ENCODE measurements around the gene BBS10. TPM values are rescaled to one million over a fixed set of nuclear protein-coding genes. Genes with fewer than 3 reads are reported as not detected.

BBS10 gene
- total RNA-seq, 2 experiments from 2014 or later = 4.4 to 5.0 TPM

GRCh38 chr12:76318773-76319594 is 29.2 kb downstream of the BBS10 start:
- Mint-ChIP-seq H3K9me3 (no peaks in the 10 kb centered on the region), H3K4me1 (no peaks in the 10 kb centered on the region), H3K27me3 (peaks cover 11% of the 10 kb centered on the region), H3K36me3 (ENCODE audit: low read depth) (no peaks in the 10 kb centered on the region), H3K27ac (no peak overlapping the region), H3K4me3 (no peak overlapping the region)
- ChIA-PET CTCF (no interaction called here), POLR2A (no interaction called here)
- DNase-seq = no peak

DNA sequence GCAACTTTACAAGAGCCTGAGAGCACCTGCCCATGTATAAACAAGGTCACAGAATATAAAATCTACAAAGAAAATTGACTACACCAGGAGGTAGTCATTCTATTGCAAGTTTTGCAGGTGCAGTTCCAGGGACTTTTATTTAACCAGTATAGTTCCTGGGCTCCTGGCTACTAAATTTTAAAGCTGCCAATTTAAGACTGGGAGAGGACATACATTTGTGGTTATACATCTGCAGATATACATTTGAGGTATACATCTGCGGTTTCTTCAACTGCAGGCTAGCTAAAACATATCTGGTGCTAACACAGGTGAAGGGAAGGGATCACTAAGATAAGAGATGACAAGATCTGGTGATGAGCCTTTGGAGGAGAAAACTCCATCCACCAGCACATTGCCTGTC is 30.2 kb downstream of the BBS10 start:
- CTCF ChIA-PET = no interaction called here
- Mint-ChIP-seq H3K4me1 (no peaks in the 10 kb centered on the region), H3K9me3 (no peaks in the 10 kb centered on the region), H3K4me3 (no peak overlapping the region), H3K36me3 (ENCODE audit: low read depth) (no peaks in the 10 kb centered on the region), H3K27me3 (peaks cover 11% of the 10 kb centered on the region), H3K27ac (no peak overlapping the region)
- POLR2A ChIA-PET = no interaction called here
- no peak for DNase-seq

DNA sequence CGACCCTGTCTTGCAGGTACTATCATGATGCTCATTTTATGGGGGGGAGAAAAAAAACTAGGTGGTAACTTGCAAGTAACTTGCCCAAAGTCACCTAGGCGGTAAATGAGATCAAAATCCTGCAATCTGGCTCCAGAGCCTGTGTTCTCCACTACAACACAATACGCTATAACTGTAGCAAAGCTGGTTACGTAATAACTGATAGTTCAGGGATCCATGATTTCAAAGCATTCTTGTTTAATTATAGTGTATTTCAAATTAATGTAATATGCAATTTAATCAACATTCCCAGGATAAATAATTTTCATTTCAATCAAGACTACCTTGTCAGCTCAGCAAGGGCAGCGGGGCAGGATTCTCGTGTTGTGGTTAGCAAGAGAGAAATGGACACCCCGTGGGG is 31.7 kb downstream of the BBS10 start:
- ChIA-PET POLR2A (no interaction called here), CTCF (no interaction called here)
- Mint-ChIP-seq H3K4me1 (no peaks in the 10 kb centered on the region), H3K27me3 (peaks cover 9% of the 10 kb centered on the region), H3K9me3 (no peaks in the 10 kb centered on the region), H3K36me3 (ENCODE audit: low read depth) (no peaks in the 10 kb centered on the region), H3K4me3 (no peak overlapping the region), H3K27ac (no peak overlapping the region)
- no peak for DNase-seq

- Mint-ChIP-seq H3K4me3 (no peak overlapping the region), H3K9me3 (no peaks in the 10 kb centered on the region), H3K27ac (no peak overlapping the region), H3K27me3 (peaks cover 9% of the 10 kb centered on the region), H3K36me3 (ENCODE audit: low read depth) (no peaks in the 10 kb centered on the region), H3K4me1 (no peaks in the 10 kb centered on the region)
- CTCF ChIA-PET = no interaction called here
- POLR2A ChIA-PET = no interaction called here
- no peak for DNase-seq
Measured at GRCh38 chr12:76313299-76313698, 34.9 kb downstream of the BBS10 start.

- no peaks in the 10 kb centered on the region for H3K36me3 Mint-ChIP-seq (ENCODE audit: low read depth)
- H3K27ac Mint-ChIP-seq = no peak overlapping the region
- H3K4me1 Mint-ChIP-seq = no peaks in the 10 kb centered on the region
- H3K4me3 Mint-ChIP-seq = no peak overlapping the region
- DNase-seq = no peak
- ChIA-PET POLR2A (no interaction called here), CTCF (no interaction called here)
- H3K9me3 Mint-ChIP-seq = no peaks in the 10 kb centered on the region
- peaks cover 6% of the 10 kb centered on the region for H3K27me3 Mint-ChIP-seq
Measured at GRCh38 chr12:76312315-76312714, 35.9 kb downstream of the BBS10 start.

DNA sequence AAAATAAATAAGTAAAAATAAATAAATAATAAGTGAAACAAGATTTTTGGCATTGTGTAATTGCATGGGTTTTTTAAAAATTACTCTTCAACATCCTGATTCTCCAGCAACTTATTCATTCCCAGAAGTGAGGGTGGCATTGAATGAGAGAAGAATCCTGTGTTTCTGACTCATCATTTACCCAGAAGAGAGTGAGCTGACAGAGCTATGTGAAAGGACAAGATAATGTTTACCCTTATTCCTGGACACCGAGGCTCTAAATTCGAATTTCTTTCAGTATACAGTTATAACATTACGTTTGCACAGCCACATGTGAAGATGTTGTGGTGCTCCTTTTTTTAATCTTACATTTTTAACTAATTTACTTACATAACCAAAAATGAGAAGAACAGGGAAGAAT is 36.4 kb downstream of the BBS10 start:
- CTCF ChIA-PET = no interaction called here
- H3K27ac Mint-ChIP-seq = no peak overlapping the region
- H3K4me1 Mint-ChIP-seq = peaks cover 1% of the 10 kb centered on the region
- H3K27me3 Mint-ChIP-seq = peaks cover 6% of the 10 kb centered on the region
- no peak overlapping the region for H3K4me3 Mint-ChIP-seq
- H3K36me3 Mint-ChIP-seq (ENCODE audit: low read depth) = no peaks in the 10 kb centered on the region
- no peaks in the 10 kb centered on the region for H3K9me3 Mint-ChIP-seq
- no peak for DNase-seq
- POLR2A ChIA-PET = no interaction called here

DNA sequence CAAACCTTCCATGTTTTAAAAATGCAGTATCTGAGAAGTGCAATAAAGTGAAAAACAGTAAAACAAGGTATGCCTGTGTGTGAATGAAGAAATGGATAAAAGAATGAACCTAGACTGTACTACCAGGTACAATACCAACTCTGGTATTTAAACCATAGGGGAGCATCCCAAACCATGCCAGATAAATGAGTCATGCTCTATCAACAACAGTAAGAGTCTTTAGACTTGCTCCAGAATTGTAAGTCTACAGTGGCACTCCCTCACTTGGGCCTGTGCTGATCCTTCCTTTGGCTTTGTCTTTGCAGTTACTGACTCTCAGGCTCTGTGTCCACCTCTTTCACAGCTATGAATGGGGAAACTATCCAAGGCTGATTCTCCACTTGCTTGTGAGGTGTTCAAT is 38.1 kb downstream of the BBS10 start:
- ChIA-PET POLR2A (no interaction called here), CTCF (no interaction called here)
- H3K4me1 Mint-ChIP-seq = peaks cover 1% of the 10 kb centered on the region
- H3K27ac Mint-ChIP-seq = no peak overlapping the region
- no peaks in the 10 kb centered on the region for H3K36me3 Mint-ChIP-seq (ENCODE audit: low read depth)
- H3K27me3 Mint-ChIP-seq = peaks cover 4% of the 10 kb centered on the region
- H3K4me3 Mint-ChIP-seq = no peak overlapping the region
- H3K9me3 Mint-ChIP-seq = no peaks in the 10 kb centered on the region
- DNase-seq = no peak

DNA sequence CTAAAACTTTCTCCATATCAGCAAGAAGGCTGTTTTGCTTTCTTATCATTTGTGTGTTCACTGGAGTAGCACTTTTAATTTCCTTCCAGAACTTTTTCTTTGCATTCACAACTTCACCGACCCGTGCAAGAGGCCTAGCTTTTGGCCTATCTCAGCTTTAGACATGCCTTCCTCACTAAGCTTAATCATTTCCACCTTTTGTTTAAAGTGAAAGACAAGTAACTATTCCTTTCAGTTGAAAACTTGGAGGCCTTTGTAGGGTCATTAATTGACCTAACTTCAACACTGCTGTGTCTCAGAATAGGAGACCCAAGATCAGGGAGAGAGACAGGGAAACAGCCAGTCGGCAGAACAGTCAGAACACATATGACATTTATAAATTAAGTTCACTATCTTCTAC is 39.3 kb downstream of the BBS10 start:
- no peak overlapping the region for H3K27ac Mint-ChIP-seq
- H3K36me3 Mint-ChIP-seq (ENCODE audit: low read depth) = no peaks in the 10 kb centered on the region
- no peak overlapping the region for H3K4me3 Mint-ChIP-seq
- peaks cover 6% of the 10 kb centered on the region for H3K4me1 Mint-ChIP-seq
- DNase-seq = no peak
- H3K9me3 Mint-ChIP-seq = no peaks in the 10 kb centered on the region
- ChIA-PET CTCF (no interaction called here), POLR2A (no interaction called here)
- peaks cover 4% of the 10 kb centered on the region for H3K27me3 Mint-ChIP-seq

GRCh38 chr12:76307083-76307482 is 41.1 kb downstream of the BBS10 start:
- H3K36me3 Mint-ChIP-seq (ENCODE audit: low read depth) = no peaks in the 10 kb centered on the region
- CTCF ChIA-PET = no interaction called here

DNA sequence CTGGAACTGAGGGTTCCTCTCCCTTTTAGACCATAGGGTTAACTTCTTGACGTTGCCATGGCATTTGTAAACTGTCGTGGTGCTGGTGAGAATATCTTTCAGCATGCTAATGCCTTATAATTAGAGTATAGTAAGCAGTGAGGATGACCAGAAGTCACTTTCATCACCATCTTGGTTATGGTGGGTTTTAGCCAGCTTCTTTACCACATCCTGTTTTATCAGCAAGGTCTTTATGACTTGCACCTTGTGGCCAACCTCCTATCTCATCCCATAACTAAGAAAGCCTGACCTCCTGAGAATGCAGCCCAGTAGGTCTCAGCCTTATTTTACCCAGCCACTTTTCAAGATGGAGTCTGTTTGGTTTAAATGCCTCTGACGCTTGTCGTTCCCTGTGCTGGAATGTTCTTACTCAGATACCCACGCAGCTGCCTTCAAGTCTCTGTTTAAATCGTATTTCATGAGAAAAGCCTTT is 44.2 kb downstream of the BBS10 start:
- Mint-ChIP-seq H3K4me3 (no peak overlapping the region), H3K27me3 (no peaks in the 10 kb centered on the region)
- POLR2A ChIA-PET = no interaction called here

More at GRCh38 chr12:76307083-76307482, 41.1 kb downstream of the BBS10 start:
- no peak overlapping the region for H3K27ac Mint-ChIP-seq
- no peaks in the 10 kb centered on the region for H3K9me3 Mint-ChIP-seq
- peaks cover under 1% of the 10 kb centered on the region for H3K27me3 Mint-ChIP-seq
- H3K4me3 Mint-ChIP-seq = no peak overlapping the region
- peaks cover 10% of the 10 kb centered on the region for H3K4me1 Mint-ChIP-seq
- no peak for DNase-seq
- POLR2A ChIA-PET = no interaction called here

DNA sequence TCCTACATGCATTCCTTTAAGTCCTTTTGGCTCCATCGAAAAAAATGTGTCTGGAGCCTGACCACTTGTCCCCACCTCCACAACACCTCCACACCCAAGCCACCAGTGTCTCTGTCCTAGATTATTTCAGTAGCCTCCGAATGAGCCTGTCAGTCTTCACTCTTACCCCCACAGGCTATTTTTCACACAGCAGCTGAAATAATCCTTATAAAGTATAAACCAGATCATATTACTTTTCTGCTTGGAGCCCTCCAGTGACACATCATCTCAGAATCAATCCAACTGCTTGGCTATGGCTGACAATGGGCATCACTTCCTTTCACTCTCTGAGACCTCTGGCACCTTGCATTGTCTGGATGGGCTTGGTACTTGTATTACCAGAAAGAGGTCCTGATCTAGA is 44.9 kb downstream of the BBS10 start:
- POLR2A ChIA-PET = no interaction called here
- Mint-ChIP-seq H3K9me3 (no peaks in the 10 kb centered on the region), H3K27me3 (no peaks in the 10 kb centered on the region), H3K36me3 (ENCODE audit: low read depth) (no peaks in the 10 kb centered on the region), H3K4me1 (peaks cover 10% of the 10 kb centered on the region), H3K27ac (no peak overlapping the region), H3K4me3 (no peak overlapping the region)
- CTCF ChIA-PET = no interaction called here
- no peak for DNase-seq

More for the DNA sequence above, 44.2 kb downstream of the BBS10 start:
- DNase-seq = no peak
- CTCF ChIA-PET = no interaction called here
- H3K27ac Mint-ChIP-seq = no peak overlapping the region
- peaks cover 10% of the 10 kb centered on the region for H3K4me1 Mint-ChIP-seq
- no peaks in the 10 kb centered on the region for H3K36me3 Mint-ChIP-seq (ENCODE audit: low read depth)
- H3K9me3 Mint-ChIP-seq = no peaks in the 10 kb centered on the region

DNA sequence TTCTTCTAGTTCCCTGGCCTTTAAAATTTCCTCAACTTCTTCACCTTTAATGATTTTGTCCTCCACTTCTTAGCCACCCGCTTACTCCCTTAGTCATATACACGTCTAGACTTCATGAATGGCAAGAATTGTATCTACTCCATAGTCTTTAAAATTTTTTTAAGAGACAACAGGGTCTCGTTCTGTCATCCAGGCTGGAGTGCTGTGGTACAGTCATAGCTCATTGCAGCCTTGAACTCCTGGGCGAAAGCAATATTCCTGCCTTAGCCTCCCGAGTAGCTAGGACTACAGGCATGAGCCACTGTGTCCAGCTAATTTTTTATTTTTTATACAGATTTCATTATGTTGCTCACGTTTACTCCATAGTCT is 47.9 kb downstream of the BBS10 start:
- H3K27ac Mint-ChIP-seq = no peak overlapping the region
- POLR2A ChIA-PET = no interaction called here

DNA sequence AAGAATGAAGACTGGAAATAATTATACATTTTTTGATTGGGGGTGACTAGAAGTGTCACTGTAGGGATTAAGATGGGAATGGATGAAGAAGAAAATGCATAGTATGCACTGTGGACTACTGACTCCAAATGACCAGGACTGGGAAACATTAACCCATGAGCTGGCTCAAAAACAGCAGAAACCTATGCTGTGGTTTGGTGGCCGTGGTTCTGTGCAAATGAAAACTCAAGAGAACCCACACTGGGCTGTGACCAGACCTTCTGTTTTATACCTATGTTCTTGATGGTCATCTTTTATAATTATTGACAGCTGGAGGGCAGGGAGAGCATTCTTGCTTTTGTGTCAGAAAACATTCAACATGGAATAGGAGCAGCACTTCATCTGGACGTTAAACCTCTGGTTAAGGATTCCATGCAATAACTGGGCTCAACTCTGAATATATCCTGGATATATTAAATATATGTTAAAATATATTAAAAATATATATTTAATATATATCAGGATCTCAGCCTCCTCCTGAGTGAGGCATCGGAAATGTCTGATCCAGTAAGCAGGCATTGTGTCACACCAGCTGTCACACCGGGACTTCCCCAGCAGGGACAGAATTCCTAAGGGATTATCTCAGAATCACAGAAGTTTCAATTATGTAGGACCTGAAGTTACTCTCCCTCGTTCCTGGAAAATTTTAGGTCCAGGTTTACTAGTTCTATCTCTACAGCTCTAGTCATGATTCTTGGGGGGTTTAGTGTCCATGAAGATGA is 48.5 kb downstream of the BBS10 start:
- H3K4me3 Mint-ChIP-seq = no peak overlapping the region
- no peak for DNase-seq
- no peak overlapping the region for H3K27ac Mint-ChIP-seq
- H3K36me3 Mint-ChIP-seq (ENCODE audit: low read depth) = no peaks in the 10 kb centered on the region
- no peaks in the 10 kb centered on the region for H3K9me3 Mint-ChIP-seq
- peaks cover 8% of the 10 kb centered on the region for H3K4me1 Mint-ChIP-seq
- ChIA-PET POLR2A (no interaction called here), CTCF (no interaction called here)
- no peaks in the 10 kb centered on the region for H3K27me3 Mint-ChIP-seq

More for the DNA sequence above, 47.9 kb downstream of the BBS10 start:
- DNase-seq = no peak
- Mint-ChIP-seq H3K9me3 (no peaks in the 10 kb centered on the region), H3K4me1 (peaks cover 8% of the 10 kb centered on the region), H3K4me3 (no peak overlapping the region), H3K36me3 (ENCODE audit: low read depth) (no peaks in the 10 kb centered on the region), H3K27me3 (no peaks in the 10 kb centered on the region)
- CTCF ChIA-PET = no interaction called here
